ENCODE data around the gene KBTBD3.

DNA sequence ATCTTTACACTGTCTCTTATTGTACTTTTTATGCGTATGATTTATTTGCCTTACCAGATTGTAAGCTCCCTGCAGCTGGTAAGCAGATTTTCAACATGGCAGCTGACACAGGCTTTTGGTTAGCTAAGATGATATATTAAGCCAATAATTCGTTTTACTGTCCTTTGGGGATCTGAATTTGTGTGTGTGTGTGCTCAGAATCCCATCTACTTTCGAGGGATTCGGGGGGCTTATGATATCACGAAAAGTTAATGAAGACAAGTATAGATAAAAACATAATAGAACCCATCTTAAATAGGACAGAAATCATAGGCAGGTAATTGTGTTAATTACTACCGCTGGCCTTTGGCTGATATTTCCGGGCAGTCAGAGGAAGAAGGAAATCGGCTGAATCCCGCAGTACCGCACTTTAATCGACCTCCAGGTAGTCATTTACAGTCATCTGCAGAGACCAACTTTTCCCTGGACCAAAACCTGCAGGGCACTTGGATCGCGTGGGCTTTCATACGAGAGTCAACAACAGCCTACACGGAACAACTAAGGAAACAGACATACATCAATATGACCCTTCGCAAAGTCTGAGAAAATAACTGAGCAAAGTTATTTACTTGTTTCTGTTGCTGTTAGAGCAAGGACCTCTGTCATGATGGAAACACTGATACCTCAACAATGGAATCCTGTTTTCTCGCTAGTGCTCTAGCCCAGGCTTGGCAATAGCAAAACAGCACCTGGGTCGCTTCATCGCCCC, 802 bp downstream of the KBTBD3 start:
- TF ChIP-seq, protein P1, sequence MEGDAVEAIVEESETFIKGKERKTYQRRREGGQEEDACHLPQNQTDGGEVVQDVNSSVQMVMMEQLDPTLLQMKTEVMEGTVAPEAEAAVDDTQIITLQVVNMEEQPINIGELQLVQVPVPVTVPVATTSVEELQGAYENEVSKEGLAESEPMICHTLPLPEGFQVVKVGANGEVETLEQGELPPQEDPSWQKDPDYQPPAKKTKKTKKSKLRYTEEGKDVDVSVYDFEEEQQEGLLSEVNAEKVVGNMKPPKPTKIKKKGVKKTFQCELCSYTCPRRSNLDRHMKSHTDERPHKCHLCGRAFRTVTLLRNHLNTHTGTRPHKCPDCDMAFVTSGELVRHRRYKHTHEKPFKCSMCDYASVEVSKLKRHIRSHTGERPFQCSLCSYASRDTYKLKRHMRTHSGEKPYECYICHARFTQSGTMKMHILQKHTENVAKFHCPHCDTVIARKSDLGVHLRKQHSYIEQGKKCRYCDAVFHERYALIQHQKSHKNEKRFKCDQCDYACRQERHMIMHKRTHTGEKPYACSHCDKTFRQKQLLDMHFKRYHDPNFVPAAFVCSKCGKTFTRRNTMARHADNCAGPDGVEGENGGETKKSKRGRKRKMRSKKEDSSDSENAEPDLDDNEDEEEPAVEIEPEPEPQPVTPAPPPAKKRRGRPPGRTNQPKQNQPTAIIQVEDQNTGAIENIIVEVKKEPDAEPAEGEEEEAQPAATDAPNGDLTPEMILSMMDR (conservative IDR thresholded peaks at IDR 0.05 in 1 of 2, IDR thresholded peaks at IDR 0.05 in 1 of 2; ENCODE audit: low read depth in 1 of 2, low read length in 2 of 2), result no peak
- TF ChIP-seq EZH2 (IDR thresholded peaks at IDR 0.05; ENCODE audit: low read length, missing control alignments), result no peak
